Neural progenitor cell (in vitro differentiated cells): ENCODE results near the gene DRC1.

Source experiments
- EZH2 ChIP-seq: fragments of 200-600 bp; sonication (generic); IDR thresholded peaks from 2 replicates; pipeline ENCODE4 v1.6.1; 2017; ENCODE audit warnings: antibody characterized with exemption, mild to moderate bottlenecking, moderate library complexity
- TF ChIP-seq, protein P1 (sequence below): fragments of 200-600 bp; sonication (generic); IDR thresholded peaks from 2 replicates; pipeline ENCODE4 v1.5.1; 2017; ENCODE audit warnings: antibody characterized with exemption, mild to moderate bottlenecking

DNA sequence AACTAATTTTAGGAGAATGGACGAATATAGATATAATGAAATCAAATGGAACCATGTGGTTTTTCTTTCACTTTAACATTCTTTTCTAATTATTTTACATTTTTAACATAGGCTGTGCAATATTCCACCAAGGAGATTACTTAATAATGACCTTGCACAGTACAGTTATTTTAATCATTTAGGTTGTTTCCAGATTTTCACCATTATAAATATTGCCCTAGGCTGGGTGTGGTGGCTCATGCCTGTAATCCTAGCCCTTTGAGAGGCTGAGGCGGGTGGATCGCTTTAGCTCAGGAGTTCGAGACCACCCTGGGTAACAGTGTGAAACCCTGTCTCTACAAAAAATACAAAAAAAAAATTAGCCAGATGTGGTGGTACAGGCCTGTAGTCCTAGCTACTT is 14.5 kb upstream of the DRC1 start:
- TF ChIP-seq, protein P1, sequence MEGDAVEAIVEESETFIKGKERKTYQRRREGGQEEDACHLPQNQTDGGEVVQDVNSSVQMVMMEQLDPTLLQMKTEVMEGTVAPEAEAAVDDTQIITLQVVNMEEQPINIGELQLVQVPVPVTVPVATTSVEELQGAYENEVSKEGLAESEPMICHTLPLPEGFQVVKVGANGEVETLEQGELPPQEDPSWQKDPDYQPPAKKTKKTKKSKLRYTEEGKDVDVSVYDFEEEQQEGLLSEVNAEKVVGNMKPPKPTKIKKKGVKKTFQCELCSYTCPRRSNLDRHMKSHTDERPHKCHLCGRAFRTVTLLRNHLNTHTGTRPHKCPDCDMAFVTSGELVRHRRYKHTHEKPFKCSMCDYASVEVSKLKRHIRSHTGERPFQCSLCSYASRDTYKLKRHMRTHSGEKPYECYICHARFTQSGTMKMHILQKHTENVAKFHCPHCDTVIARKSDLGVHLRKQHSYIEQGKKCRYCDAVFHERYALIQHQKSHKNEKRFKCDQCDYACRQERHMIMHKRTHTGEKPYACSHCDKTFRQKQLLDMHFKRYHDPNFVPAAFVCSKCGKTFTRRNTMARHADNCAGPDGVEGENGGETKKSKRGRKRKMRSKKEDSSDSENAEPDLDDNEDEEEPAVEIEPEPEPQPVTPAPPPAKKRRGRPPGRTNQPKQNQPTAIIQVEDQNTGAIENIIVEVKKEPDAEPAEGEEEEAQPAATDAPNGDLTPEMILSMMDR, result no peak
- no peak for TF ChIP-seq EZH2
